GM23338 (cell line): ENCODE results near the gene R3HDM2.
"Not testable (repeated sequence)": the region's sequence is repeated elsewhere in the genome, so short reads cannot be mapped to it uniquely, and the experiment has no call there.

Source experiments
- CREB1 ChIP-seq: fragments of 250-450 bp; sonication (Bioruptor Pico); IDR thresholded peaks from 2 replicates; pipeline ENCODE4 v1.5.0; 2020; ENCODE audit warnings: low read depth, mild to moderate bottlenecking, moderate library complexity
- CTCF ChIP-seq, 2 experiments: fragments of 200-600 bp in 1 of 2; sonication (generic) in 1 of 2; conservative IDR thresholded peaks; 2 replicates each; pipeline versions ENCODE4 v1.5.1 to v1.6.1; 2016 to 2017; ENCODE audit warnings: antibody characterized with exemption in 2 of 2, low read depth in 2 of 2, mild to moderate bottlenecking in 2 of 2, moderate library complexity in 1 of 2
- EZH2 ChIP-seq: fragments of 200-600 bp; sonication (generic); IDR thresholded peaks from one replicate; pipeline ENCODE4 v1.8.0; 2017; ENCODE audit warnings: antibody characterized with exemption, mild to moderate bottlenecking, low read depth; ENCODE audit not compliant: unreplicated experiment
- EZH2phosphoT487 ChIP-seq: fragments of 200-600 bp; sonication (generic); IDR thresholded peaks from one replicate; pipeline ENCODE4 v1.8.1; 2018; ENCODE audit warnings: antibody characterized with exemption; ENCODE audit not compliant: unreplicated experiment
- JUNB ChIP-seq: IDR thresholded peaks from one replicate; pipeline ENCODE4 v1.6.1; 2016; ENCODE audit warnings: antibody characterized with exemption; ENCODE audit not compliant: unreplicated experiment
- POLR2AphosphoS5 ChIP-seq: IDR thresholded peaks from 2 replicates; pipeline ENCODE4 v1.6.1; 2016; ENCODE audit warnings: antibody characterized with exemption, low read depth
- ZNF114 ChIP-seq: fragments of 250-450 bp; sonication (Bioruptor Pico); IDR thresholded peaks from 2 replicates; pipeline ENCODE4 v1.5.0; 2020; ENCODE audit warnings: mild to moderate bottlenecking, moderate library complexity
- ZNF462 ChIP-seq: fragments of 250-450 bp; sonication (Bioruptor Pico); IDR thresholded peaks from 2 replicates; pipeline ENCODE4 v1.5.0; 2020; ENCODE audit warnings: mild to moderate bottlenecking, moderate library complexity
- TF ChIP-seq, protein P1 (sequence below): IDR thresholded peaks from one replicate; pipeline ENCODE4 v1.6.1; 2018; ENCODE audit warnings: antibody characterized with exemption; ENCODE audit not compliant: unreplicated experiment

- not testable (repeated sequence) for TF ChIP-seq CTCF (conservative IDR thresholded peaks at IDR 0.05; ENCODE audit: low read depth in 2 of 2); EZH2phosphoT487; POLR2AphosphoS5; EZH2; CREB1 (CRISPR knock-in tag); ZNF462; JUNB; ZNF114 (CRISPR knock-in tag)
- TF ChIP-seq, protein P1, sequence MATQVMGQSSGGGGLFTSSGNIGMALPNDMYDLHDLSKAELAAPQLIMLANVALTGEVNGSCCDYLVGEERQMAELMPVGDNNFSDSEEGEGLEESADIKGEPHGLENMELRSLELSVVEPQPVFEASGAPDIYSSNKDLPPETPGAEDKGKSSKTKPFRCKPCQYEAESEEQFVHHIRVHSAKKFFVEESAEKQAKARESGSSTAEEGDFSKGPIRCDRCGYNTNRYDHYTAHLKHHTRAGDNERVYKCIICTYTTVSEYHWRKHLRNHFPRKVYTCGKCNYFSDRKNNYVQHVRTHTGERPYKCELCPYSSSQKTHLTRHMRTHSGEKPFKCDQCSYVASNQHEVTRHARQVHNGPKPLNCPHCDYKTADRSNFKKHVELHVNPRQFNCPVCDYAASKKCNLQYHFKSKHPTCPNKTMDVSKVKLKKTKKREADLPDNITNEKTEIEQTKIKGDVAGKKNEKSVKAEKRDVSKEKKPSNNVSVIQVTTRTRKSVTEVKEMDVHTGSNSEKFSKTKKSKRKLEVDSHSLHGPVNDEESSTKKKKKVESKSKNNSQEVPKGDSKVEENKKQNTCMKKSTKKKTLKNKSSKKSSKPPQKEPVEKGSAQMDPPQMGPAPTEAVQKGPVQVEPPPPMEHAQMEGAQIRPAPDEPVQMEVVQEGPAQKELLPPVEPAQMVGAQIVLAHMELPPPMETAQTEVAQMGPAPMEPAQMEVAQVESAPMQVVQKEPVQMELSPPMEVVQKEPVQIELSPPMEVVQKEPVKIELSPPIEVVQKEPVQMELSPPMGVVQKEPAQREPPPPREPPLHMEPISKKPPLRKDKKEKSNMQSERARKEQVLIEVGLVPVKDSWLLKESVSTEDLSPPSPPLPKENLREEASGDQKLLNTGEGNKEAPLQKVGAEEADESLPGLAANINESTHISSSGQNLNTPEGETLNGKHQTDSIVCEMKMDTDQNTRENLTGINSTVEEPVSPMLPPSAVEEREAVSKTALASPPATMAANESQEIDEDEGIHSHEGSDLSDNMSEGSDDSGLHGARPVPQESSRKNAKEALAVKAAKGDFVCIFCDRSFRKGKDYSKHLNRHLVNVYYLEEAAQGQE, result not testable (repeated sequence)
Observed at GRCh38 chr12:57364156-57364555, 66.7 kb downstream of the R3HDM2 start.
